Mesothelial cell of epicardium (in vitro differentiated cells): ENCODE measurements around the gene FNDC11. TPM values are rescaled to one million over a fixed set of nuclear protein-coding genes. Genes with fewer than 3 reads are reported as not detected.

Source experiments
- DNase-seq, 2 experiments: peaks; one replicate each; pipeline ENCODE4 v3.0.0; 2021; ENCODE audit warnings: low spot score in 2 of 2; ENCODE audit not compliant: unreplicated experiment in 2 of 2
- H3K27ac Mint-ChIP-seq: 2 replicates; pipeline ENCODE4 v1.8.0; 2021; ENCODE audit warnings: mixed read lengths
- H3K27me3 Mint-ChIP-seq: 2 replicates; pipeline ENCODE4 v1.8.0; 2021; ENCODE audit warnings: low read depth, mixed read lengths
- H3K36me3 Mint-ChIP-seq: 2 replicates; pipeline ENCODE4 v1.8.0; 2021; ENCODE audit warnings: mixed read lengths
- H3K4me1 Mint-ChIP-seq: 2 replicates; pipeline ENCODE4 v1.8.0; 2021; ENCODE audit warnings: mixed read lengths
- H3K4me3 Mint-ChIP-seq: 2 replicates; pipeline ENCODE4 v1.8.0; 2021; ENCODE audit warnings: mild to moderate bottlenecking, moderate library complexity, mixed read lengths
- H3K9me3 Mint-ChIP-seq: 2 replicates; pipeline ENCODE4 v1.8.0; 2021; ENCODE audit warnings: mixed read lengths
- CTCF ChIP-seq: fragments of 200-600 bp; sonication (generic); IDR thresholded peaks from one replicate; pipeline ENCODE4 v1.5.0; 2021; ENCODE audit warnings: antibody characterized with exemption; ENCODE audit not compliant: unreplicated experiment
- total RNA-seq: library from RNA; stranded (reverse); gene quantifications from 3 replicates; pipeline ENCODE4 v1.2.1, GENCODE V29; 2021

FNDC11 gene
- total RNA-seq, 1 donor from 2014 or later, result 1.1 TPM

DNA sequence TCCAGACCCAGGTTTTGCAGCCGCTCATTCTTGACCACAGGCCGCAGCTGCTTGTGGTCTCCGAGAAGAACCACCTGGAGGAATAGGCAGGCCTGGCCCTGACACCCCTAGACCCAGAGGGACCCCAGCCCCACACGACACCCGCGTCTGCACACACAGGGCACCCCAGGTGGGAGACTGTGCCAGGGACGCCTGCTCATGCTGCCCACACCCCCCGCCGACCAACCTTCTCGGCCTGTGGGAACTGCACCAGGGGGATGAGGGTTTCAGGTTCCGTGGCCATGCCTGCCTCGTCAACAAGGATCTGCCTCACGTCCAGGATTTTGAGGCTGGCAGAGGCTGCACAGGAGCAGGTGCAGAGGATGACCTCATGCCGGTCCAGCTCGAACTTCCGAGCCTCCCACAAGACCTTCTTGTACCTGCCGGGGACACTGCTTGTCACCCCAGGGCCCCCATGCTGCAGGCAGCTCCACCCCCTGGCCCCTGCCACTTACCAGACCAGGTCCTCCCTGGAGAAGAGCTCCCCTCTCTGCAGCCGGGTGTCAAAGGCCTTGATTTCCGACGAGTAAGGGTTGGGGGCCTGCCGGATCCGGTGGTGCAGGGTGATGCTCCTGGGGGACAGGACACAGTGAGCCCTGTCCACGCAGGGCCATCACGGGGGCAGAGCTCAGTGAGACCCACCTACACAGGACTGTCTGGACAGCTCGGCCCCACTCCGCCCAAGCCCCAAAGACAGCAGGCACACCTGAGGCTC, 7.1 kb downstream of the FNDC11 start:
- Mint-ChIP-seq H3K9me3 (no peaks in the 10 kb centered on the region), H3K4me3 (no peak overlapping the region), H3K36me3 (peaks cover 6% of the 10 kb centered on the region), H3K27me3 (no peaks in the 10 kb centered on the region), H3K4me1 (no peaks in the 10 kb centered on the region), H3K27ac (no peak overlapping the region)
- no peak for DNase-seq
- TF ChIP-seq CTCF, result no peak

DNA sequence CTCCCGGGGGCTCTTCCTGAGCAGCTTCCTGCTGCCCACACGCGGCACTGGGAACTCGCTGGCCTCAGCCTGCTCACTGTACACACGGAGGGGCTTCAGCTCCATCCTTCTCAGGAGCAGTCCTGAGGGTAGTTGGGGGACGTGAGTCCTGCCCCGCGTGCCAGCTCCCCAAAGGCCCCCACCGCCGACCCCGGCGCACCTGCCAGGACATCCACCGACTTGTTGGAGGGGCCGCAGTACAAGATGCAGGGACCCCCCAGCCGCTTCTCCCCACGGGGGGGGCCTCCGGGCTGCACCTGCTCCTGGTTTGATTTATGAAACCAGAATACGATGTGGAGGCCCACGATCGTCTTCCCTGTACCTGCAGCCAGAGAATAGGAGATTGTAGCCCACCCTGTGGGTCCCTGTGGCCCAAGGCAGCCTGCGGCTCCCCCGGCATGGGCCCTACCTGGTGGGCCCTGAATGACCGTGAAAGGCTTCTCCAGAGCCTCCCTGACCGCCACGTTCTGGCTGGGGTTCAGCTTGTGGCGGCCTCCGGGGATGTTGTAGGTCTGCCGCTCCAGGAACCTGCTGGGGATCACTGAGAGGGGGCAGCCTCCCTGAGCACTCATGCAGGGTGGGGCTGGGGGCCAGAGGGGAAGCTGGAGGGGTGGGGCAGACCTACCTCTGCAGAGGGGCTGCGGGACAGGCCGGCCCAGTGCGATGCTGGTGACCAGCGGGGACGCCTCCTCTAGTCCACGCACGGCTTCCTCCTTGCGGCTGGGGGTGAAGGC, 7.9 kb downstream of the FNDC11 start:
- H3K9me3 Mint-ChIP-seq, result no peaks in the 10 kb centered on the region
- H3K36me3 Mint-ChIP-seq, result peaks cover 6% of the 10 kb centered on the region
- H3K4me3 Mint-ChIP-seq, result no peak overlapping the region
- no peak overlapping the region for H3K27ac Mint-ChIP-seq
- H3K27me3 Mint-ChIP-seq, result no peaks in the 10 kb centered on the region
- DNase-seq, result no peak
- no peak for TF ChIP-seq CTCF
- no peaks in the 10 kb centered on the region for H3K4me1 Mint-ChIP-seq

DNA sequence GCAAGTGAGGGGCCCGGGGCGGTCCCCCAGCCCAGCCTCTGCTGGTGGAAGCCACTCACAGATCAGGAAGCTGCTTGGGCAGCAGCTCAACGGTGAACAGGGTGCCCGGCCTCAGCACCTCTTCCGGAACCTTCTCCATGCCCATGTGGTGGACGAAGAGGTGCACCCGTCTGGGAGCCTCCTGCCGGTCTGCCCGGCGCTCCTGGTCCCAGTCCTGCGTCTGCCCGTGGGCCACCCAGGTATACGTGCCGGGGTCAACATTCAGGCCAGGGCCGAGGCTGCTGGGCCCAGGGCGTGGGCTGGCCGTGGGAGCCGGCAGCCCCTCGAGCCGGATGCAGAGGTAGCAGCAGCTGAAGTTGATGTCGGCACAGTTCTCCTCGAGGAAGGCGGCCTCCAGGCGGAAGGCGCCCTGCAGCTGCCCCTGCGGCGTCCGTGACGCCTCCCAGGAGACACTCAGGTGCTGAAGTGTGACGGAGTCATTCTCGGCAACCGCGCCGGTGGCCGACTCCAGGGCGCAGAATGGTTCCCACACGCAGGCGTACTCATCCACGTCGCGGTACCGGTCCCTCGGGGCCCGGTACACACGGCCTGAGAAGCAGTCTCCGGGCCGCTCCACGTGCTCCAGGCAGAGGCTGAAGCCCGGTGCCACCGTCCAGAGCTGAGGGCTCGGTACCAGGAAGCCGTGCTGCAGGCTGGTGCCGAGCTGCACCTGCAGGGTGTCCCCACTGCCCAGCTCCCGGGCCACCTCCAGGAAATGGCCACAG, 8.7 kb downstream of the FNDC11 start:
- Mint-ChIP-seq H3K27ac (no peak overlapping the region), H3K27me3 (no peaks in the 10 kb centered on the region), H3K36me3 (peaks cover 6% of the 10 kb centered on the region), H3K4me3 (no peak overlapping the region), H3K9me3 (no peaks in the 10 kb centered on the region), H3K4me1 (no peaks in the 10 kb centered on the region)
- DNase-seq, result no peak
- no peak for TF ChIP-seq CTCF

DNA sequence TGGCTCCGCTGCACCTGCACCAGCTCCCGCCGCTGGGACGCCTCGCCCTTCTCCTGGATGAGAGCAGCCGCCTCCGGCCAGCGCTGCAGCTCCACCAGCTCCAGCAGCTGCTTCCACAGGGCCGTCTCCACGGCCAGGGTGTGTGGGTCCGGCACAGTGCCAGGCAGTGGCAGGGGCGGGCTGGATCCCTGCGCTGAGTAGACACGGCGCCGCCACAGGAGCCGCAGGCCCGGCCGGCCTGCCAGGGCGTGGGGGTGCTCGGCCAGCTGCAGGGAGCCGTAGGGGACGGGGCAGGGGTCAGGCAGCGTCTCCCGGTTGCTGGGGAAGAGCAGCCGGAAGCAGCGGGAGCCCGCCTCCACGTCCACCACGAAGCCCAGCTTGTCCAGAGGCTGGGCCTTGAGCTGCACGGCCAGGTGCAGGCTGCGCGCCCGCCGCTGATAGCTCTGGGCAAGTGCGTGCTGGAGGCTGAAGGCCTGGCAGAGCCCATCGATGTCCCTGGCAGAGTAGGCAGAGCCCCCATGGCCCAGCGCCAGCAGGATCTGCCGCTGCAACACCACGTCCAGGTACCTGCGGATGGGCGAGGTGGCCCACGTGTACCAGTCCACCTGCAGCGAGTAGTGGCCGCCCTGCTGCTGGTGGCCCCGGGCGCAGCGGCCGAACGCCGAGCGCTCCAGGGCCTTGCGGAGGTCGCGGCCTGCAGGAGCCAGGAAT, 9.4 kb downstream of the FNDC11 start:
- H3K4me1 Mint-ChIP-seq, result no peaks in the 10 kb centered on the region
- H3K4me3 Mint-ChIP-seq, result no peak overlapping the region
- H3K9me3 Mint-ChIP-seq, result no peaks in the 10 kb centered on the region

More for the DNA sequence above, 9.4 kb downstream of the FNDC11 start:
- no peak overlapping the region for H3K27ac Mint-ChIP-seq
- peaks cover 6% of the 10 kb centered on the region for H3K36me3 Mint-ChIP-seq
- no peak for DNase-seq
- no peaks in the 10 kb centered on the region for H3K27me3 Mint-ChIP-seq
- TF ChIP-seq CTCF, result no peak
